ENCODE results near the gene NUSAP1.
"Not testable (repeated sequence)": the region's sequence is repeated elsewhere in the genome, so short reads cannot be mapped to it uniquely, and the experiment has no call there.

NUSAP1 gene

DNA sequence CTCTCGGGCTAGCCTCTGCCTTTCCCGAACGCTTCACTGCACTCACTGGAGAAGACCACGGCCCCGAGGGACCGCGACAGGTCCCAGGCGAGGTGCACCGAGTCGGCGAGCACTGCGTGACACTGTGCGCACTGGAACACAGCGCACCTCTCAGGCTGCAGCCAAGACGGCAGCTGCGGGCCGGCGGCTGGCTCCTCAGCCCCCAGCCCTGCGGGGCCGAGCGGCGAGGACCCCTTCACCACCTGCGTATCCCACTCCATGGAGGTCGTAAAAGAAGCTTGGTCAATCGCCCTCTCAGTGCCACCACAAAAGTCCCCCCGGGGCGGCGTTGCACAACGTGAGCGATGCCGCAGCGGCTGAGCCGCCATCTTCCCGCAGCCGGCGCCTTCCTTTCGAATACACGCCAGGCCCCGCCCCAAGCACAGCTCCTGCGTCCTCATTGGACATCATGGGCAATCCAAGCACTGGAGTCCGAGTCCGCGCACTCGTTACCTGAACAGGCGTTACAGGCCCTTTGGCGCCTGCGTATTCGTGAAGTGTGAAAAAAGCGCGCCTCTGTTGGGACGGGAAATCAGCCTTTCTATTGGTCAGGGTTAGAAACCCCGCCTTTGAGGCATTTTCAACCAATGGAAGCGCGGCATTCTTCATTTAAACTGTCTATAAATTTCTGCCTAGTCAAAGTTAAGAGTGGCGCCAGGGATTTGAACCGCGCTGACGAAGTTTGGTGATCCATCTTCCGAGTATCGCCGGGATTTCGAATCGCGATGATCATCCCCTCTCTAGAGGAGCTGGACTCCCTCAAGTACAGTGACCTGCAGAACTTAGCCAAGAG lies at the start of gene NUSAP1, which contains the start of gene OIP5:
TSS of gene NUSAP1 (plus strand) at position 688 of the 832 bp plus-strand sequence. CDS start at position 765, 77 bp downstream.
TSS of gene OIP5 (minus strand) at position 398 of the 832 bp plus-strand sequence. CDS start at position 368, 30 bp downstream.
- DNase-seq (ENCODE audit: low read depth): peak; percentile 100

- DNase-seq (ENCODE audit: low read depth): not testable (repeated sequence)
Measured at GRCh38 chr15:41282980-41283652, 49.6 kb upstream of the NUSAP1 start.

GRCh38 chr15:41283653-41284426 lies 48.8 kb upstream of the NUSAP1 start:
- peak; percentile 99 for DNase-seq (ENCODE audit: low read depth)

GRCh38 chr15:41284427-41285177 lies 48.1 kb upstream of the NUSAP1 start:
- DNase-seq (ENCODE audit: low read depth): peak; percentile 16

GRCh38 chr15:41285285-41285684 lies 47.4 kb upstream of the NUSAP1 start:
- DNase-seq (ENCODE audit: low read depth): no peak

DNA sequence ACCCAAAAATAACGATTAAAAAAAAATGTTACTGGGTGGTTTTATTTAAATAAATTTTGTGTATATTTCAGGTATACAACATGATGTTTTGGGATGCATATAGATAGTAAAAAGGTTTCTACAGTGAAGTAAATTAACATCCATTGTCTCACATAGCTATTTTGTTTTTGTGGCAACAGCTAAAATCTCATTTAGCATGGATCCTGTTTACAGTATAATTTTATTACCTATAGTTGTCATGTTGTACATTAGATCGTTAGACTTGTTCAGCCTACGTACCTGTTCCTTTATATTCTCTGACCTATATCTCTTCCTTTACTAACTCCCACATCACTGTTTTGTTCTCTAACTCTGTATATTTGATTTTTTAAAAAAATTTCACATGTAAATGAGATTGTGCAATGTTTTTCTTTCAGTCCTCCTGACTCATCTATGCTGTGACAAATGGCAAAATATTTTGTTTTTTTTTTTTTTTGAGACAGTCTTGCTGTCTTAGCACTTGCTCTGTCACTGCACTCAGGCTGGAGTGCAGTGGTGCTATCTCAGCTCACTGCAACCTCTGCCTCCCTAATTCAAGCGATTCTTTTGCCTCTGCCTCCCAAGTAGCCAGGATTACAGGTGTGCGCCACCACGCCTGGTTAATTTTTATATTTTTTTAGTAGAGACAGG lies 45.9 kb upstream of the NUSAP1 start:
- peak; percentile 43 for DNase-seq (ENCODE audit: low read depth)

GRCh38 chr15:41288464-41288863 lies 44.2 kb upstream of the NUSAP1 start:
- no peak for DNase-seq (ENCODE audit: low read depth)

- no peak for DNase-seq (ENCODE audit: low read depth)
Measured at GRCh38 chr15:41289953-41290352, 42.7 kb upstream of the NUSAP1 start.

GRCh38 chr15:41291065-41291631 lies 41.5 kb upstream of the NUSAP1 start:
- DNase-seq (ENCODE audit: low read depth): no peak

DNA sequence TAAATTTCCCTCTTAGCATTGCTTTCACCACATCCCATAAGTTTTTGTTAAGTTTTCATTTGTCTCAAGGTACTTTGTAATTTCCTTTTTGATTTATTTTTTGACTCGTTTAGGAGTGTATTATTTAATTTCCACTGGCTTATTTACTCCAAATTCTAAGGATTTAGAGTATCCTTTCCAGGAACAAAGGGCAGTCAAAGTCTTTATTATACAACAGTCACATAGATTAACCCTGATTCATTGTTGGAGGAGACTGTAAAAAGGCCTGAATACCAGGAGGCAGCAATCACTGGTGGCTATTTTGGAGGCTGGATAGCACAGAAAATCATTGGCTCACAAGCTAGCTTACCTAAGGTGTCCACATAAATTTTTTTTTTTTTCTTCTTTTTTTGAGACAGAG lies 40.2 kb upstream of the NUSAP1 start:
- DNase-seq (ENCODE audit: low read depth): no peak

DNA sequence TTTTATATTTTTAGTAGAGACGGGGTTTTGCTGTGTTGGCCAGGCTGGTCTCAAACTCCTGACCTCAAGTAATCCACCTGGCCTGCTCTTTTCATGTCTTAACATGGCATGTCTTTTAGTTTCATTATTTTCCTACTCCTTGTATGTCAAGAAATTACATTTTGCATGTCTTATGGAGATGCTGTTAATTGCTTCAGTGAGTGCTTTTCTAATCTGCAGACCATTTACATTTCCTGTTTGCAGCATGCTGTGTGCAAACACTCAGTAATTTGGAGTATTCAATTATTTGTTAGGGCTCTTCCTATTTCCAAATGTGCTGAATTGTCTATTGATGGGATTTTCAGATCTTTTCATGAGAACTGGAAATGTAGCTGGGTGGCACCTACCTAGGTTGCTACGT lies 31.5 kb upstream of the NUSAP1 start:
- not testable (repeated sequence) for DNase-seq (ENCODE audit: low read depth)

DNA sequence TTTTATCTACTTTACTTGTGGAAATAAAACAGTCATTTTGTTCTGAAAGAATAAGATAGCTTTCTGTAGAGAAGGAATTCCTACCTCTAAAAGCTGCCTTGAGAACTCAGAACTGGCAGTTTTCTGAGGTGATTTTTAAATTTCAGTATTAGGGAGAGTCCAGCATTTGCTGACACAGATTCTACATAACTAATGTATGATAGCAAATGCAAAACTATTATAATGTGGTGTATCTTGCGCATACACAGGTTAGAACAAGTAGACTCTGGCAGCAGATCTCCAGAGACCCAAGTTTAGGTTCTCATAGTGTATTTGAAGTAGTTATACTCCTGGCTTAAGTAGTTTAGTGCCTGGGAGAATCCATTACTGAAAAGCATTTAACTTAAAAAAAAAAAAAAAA lies 31.1 kb upstream of the NUSAP1 start:
- DNase-seq (ENCODE audit: low read depth): no peak

GRCh38 chr15:41304149-41304770 lies 28.4 kb upstream of the NUSAP1 start:
- no peak for DNase-seq (ENCODE audit: low read depth)

GRCh38 chr15:41307679-41308078 lies 25.0 kb upstream of the NUSAP1 start:
- no peak for DNase-seq (ENCODE audit: low read depth)

DNA sequence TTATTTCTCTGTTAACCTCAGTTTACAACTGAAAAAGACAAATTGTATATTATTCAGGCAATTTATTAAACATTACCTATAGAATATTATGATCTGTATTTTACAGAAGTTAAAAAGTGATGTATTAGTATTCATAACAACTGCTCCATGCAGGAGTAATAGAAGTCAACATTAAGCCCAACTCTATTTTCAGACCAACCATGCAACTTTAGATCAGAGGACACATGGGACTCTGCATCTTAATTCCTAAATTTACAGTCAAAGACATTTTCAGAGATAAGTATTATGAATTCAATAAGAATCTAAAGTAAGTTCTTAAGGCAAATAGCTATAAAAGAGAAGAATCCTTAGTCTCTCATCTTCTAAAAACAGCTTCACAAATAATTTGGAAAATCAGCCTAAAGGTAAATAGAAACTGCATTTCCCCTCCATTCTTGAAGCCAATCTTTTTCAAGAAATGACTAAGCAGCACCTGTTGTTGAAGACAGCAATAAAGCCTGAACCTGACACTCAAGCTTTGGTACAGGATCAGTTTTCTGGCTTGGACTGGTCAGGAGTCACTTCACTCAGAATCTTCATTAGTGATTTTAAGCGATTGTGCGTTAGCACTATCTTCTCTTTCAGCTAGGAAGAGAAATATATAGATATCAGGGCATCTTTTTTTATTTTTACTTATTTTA lies 23.3 kb upstream of the NUSAP1 start:
- no peak for DNase-seq (ENCODE audit: low read depth)

- DNase-seq (ENCODE audit: low read depth): not testable (repeated sequence)
Measured at GRCh38 chr15:41320805-41321330, 11.8 kb upstream of the NUSAP1 start.

GRCh38 chr15:41323611-41324010 lies 9.1 kb upstream of the NUSAP1 start:
- no peak for DNase-seq (ENCODE audit: low read depth)

DNA sequence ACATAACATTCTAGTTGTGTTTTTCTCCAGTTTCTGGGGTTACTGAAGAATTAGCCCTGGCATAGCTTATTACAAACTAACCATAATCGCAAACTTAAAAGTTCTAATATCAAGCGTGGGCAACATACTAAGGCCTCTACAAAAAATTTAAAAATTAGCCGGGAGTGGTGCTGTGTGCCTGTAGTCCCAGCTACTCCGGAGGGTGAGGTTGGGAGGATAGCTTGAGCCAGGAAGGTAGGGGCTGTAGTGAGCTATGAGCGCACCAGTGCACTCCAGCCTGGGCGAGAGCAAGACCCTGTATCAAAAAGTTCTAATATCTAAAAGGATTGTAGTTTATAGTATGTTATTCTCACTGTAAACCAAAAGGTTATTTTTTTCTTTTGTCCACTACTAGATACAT lies 1.4 kb upstream of the NUSAP1 start:
- DNase-seq (ENCODE audit: low read depth): no peak

- DNase-seq (ENCODE audit: low read depth): peak; percentile 55
Measured at GRCh38 chr15:41331833-41332193, 868 bp upstream of the NUSAP1 start.

All from iris pigment epithelial cell (primary cell).